CD1c-positive myeloid dendritic cell (primary cell): Measurements from ENCODE around the gene VWA2.

ENCODE experiments used
- DNase-seq: peaks from one replicate; pipeline ENCODE4 v3.0.0-alpha.2; 2016; ENCODE audit errors: extremely low spot score

VWA2 gene

GRCh38 chr10:114300036-114300645, 61.1 kb downstream of the VWA2 start:
- DNase-seq, result no peak

- no peak for DNase-seq
Observed at GRCh38 chr10:114301177-114301576, 62.1 kb downstream of the VWA2 start.

DNA sequence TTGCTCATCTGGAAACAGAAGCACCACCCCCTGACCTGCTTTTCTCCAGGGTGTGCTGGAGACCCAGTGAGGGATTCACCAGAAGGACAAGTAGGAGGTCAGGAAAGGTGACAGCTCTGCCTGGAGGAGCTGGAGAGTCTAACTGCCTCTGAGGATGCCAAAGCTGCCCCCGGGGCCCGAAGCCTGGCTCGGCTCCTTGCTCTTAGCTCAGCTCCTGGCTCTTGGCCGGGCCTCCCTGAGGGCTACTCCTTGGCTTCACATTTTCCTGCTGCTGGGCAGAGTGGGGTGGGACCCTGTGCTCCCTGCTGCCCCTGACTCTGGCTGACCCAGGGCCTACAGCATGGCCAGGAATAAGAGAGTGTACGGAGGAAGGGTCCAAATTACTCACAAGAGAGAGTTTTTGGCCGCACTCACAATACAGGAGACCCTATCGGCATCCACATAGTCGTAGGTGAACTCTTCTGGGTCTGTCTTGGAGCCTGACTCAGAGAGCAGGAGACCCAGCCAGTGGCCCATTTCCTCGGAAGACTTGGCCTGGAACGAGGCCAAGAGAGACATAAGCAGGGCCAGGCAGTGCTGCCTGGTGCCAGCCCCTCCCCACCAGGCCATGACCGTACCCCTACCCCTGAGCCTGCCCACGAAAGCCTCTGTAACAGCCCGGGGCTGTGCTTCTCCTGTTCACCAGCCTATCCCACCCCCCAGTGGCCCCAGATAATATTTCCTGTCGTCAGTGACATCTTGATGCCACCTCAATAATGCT, 63.1 kb downstream of the VWA2 start:
- no peak for DNase-seq

GRCh38 chr10:114303556-114303955, 64.5 kb downstream of the VWA2 start:
- no peak for DNase-seq

DNA sequence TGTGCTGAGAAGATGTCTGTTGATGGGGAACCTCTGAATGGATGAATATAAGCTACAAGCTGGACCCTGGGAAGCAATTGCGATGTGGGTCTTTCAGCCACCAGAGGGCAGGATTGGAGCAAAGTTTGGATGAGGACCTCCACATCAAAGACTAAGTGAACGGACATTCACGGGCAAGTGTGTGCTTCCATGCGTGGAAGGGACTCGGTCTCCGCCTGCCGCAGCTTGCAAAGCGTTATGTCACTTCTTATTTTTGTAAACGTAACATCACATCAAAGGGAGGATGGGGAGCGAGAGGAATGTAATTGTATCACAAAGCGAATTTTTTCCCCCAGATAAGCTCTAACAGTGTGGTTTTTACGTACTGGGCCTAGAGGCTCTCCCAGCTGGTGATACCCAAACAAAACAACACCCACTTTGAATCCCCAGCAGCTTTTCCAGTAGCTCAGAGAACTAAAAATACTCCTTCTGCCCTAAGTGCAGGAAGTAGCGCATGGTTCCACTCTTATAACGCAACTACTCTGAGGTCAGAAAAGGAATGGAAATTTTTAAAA, 65.0 kb downstream of the VWA2 start:
- peak; percentile 67 for DNase-seq

- peak; percentile 28 for DNase-seq
Observed at GRCh38 chr10:114304571-114305421, 65.7 kb downstream of the VWA2 start.

- no peak for DNase-seq
Observed at GRCh38 chr10:114305521-114305925, 66.5 kb downstream of the VWA2 start.

DNA sequence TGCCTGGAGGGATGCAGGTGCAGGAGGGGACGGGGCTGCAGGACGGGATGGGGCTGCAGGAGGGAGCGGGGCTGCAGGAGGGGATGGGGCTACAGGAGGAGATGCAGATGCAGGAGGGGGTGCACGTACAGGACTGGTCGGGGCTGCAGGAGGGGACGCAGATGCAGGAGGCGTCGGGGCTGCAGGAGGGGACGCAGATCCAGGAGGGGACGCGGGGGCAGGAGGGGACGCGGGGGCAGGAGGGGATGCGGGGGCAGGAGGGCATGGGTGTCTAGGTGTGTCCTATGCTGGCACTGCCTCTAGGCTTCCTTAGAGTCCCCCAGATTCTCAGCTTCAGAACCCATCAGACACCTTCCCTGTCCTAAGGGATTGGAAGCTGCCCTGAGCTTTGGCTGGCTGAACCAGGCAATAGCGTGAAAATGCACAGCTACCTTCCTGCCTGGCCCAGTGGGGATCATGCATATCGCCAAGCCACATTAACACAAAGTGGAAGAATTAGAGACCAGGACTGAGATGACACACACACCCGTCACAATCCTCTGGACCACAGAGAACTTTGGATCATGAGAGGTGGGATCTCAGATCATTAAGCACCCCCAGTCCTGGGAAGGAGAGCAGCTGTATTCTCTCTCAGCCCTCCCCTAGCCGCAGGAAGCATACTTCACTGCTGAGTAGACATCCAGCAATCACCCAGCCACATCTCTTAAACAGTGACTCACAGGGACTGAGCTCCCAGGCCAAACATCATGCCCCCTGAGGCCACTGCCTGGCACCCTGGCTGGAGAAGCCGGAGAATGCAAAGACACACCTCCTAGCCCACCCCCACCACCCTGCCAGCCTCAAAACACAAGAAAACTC, 67.3 kb downstream of the VWA2 start:
- DNase-seq, result no peak

GRCh38 chr10:114307731-114308130, 68.7 kb downstream of the VWA2 start:
- no peak for DNase-seq

DNA sequence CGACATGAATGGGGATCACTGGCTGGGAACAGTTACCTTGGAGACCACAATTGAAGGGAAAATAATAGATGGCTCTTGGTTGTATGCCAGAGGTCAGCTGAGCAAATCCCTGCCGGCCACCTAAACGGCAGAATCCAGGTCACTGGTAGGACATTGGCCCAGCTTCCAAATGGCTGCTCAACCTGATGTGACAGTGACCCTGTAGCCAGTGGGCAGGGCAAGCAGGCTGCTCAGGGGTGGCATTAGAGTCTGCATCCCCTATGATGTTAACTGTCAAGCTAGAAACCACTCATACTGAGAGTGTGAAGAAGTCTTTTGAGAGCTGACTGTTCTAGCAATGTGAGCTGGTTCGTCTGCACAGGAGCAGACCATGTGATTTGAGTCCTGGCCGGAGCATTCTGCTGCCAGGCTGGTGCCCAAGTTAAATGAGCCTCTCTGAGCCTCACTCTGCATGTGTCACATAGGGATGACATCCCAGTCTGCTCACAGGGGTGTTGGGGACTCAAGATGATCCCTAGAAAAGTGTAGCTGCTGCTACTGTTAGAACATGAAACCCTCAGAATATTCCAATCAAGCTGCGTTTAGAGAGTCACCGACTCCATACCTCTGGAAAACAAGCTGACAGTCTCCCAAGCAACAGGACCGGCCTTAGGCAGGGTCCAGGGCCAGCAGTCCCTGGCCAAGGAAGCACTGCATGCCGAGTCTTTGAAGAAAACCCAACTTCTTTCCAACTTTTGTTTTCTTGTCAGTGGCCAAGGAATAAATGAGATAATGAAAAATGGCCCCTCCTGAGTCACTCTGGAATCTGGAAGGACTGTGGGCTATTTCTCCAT, 69.7 kb downstream of the VWA2 start:
- DNase-seq, result no peak

DNA sequence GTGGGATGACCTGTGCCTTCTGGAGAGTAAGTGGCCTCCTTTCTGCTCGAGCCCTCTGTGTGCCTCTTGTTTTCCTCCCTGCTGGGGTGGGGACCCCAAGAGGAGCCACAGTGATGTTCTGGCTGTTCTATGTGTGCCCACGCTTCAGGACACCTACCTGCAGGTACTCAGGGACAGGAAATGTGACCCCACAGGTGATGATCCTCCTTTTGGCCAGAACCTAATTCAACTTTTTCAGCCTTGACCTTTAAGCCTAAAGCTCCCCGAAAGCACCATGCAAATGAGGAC, 70.3 kb downstream of the VWA2 start:
- DNase-seq, result no peak

GRCh38 chr10:114310346-114310745, 71.3 kb downstream of the VWA2 start:
- DNase-seq, result no peak

DNA sequence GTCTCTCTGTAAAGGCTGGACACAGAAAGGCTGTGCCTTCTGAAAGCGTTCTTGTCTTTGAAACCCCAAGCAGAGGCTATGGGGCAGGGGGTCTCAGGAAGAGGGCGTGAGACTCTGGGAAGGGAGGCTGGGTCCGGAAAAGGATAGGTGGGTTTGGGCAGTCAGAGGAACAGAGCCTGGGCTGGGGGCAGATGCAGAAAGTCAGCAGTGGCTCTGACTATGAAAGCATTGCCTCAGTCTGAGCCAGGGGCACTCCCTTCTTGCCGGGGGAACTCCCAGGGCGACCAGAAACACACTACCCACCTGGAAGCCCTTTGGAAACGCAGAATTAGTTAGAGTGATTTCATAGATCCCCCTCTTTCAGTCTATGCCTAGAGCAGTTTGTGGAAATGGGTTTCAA, 72.0 kb downstream of the VWA2 start:
- DNase-seq, result no peak

DNA sequence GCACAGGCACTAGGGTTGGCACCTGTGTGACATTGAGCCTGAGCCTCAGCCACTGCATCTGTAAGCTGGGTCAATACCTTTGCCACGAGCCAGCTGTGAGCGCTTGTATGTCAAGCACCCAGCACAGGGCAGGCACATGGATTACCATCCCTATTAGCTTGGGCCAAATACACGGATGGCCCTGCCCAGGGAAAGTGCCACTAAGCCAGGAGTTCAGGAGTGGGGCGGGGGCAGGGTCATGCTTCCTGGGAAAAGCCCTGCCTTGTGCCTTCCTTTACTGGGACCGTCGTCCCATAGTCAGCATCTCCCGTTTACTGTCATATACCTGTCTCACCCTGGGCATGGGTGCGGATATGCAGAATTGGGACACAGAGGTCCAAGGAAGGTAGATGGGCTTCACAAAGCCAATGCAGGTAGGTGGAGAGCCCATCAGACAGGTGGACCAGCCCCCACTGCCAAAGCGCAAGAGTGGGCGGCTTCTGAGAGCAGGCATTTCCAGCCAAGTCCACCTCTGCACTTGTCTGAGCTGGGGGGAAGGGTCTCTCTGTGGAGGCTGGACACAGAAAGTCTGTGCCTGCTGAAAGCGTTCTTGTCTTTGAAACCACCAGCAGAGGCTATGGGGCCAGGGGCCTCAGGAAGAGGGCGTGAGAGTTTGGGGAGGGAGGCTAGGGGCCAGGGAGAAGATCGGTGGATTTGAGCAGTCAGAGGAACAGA, 72.6 kb downstream of the VWA2 start:
- no peak for DNase-seq

- no peak for DNase-seq
Observed at GRCh38 chr10:114313139-114313538, 74.1 kb downstream of the VWA2 start.

DNA sequence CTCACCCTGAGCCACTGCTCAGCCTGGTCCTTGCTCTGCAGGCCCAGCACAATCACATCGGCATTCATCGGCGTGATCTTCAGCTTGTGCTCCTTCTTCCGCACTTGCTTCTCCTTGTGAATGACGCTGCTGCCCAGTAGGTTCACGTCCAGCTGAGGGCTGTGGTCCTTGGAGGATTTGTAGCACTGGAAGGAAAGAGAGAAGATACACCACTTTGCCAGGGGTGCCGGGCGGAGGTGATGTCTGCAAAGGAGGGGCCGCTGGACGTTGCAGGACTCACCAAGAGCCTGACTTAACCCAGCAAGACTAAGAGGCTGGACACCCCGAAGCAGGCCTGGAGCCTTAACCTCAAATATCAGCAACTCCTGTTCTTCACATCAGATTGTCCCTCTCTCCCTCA, 74.8 kb downstream of the VWA2 start:
- no peak for DNase-seq

DNA sequence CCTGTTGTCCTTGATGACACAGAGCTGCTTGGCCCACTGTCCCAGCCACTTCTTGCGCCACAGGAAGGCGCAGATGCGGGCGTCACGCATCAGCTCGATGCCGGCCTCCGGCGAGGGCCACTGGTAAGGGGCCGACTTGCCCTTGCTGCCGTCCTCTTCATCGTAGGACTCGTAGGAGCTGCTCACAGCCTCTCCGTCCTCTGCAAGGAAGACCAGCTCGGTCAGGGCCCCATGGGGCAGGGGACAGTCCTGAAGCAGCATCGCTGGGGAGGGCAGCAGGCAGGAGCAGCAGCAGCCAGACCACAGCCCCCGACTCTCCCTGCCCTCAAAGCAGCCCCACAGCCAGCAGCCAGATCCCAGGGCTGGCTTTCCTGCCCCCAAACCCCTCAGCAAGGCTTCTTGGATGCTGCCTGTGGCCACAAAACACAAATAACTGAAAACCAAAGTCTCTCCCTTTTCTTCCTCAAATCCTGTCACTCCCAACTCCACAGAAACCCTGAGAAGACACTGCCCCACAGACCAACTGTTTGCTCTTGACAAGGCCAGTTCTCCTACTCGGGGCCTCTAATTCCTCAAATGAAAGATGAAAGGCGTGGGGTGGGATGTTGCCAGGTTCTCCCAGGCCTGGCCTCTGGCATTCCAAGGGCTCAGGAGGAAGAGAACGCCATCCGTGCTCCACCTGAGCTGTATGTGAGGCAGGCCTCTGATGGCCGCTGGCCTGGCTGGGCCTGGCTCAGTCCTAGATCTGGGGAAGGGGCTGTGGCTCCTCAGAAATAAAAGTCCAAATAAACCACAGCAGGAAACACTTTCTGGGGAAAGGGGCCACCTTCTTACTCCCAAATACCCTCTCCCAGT, 76.7 kb downstream of the VWA2 start:
- DNase-seq, result no peak

GRCh38 chr10:114316744-114317143, 77.7 kb downstream of the VWA2 start:
- no peak for DNase-seq
